SJCRH30 (cell line): ENCODE measurements around the gene CXXC5. TPM values are rescaled to one million over a fixed set of nuclear protein-coding genes. Genes with fewer than 3 reads are reported as not detected.

ENCODE experiments used
- DNase-seq, 2 experiments: peaks; one replicate each; pipeline ENCODE4 v3.0.0-alpha.2; 2015 to 2020
- H3K27ac ChIP-seq: fragments of 250-450 bp; sonication (Bioruptor Pico); 2 replicates; pipeline ENCODE4 v1.5.1; 2020; ENCODE audit warnings: mild to moderate bottlenecking, moderate library complexity
- H3K27me3 ChIP-seq: fragments of 250-450 bp; sonication (Bioruptor Pico); 2 replicates; pipeline ENCODE4 v1.5.1; 2020; ENCODE audit warnings: mild to moderate bottlenecking, moderate library complexity
- H3K36me3 ChIP-seq: fragments of 250-450 bp; sonication (Bioruptor Pico); 2 replicates; pipeline ENCODE4 v1.5.1; 2020; ENCODE audit warnings: mild to moderate bottlenecking, moderate library complexity
- H3K4me1 ChIP-seq: fragments of 250-450 bp; sonication (Bioruptor Pico); 2 replicates; pipeline ENCODE4 v1.5.1; 2020; ENCODE audit warnings: mild to moderate bottlenecking, moderate library complexity
- H3K4me3 ChIP-seq: fragments of 250-450 bp; sonication (Bioruptor Pico); 2 replicates; pipeline ENCODE4 v1.5.1; 2020; ENCODE audit warnings: mild to moderate bottlenecking, moderate library complexity
- H3K9me3 ChIP-seq: fragments of 250-450 bp; sonication (Bioruptor Pico); replicated peaks from 2 replicates; pipeline ENCODE4 v1.5.1; 2020; ENCODE audit warnings: mild to moderate bottlenecking, moderate library complexity
- total RNA-seq: library from RNA; depleted of rRNA; stranded (reverse); fragments of >200 nt; shearing (Covaris generic); gene quantifications from 2 replicates; pipeline ENCODE4 v1.2.3, GENCODE V29; 2014

The CXXC5 gene
- total RNA-seq, 1 experiment from 2014 or later: 81.4 TPM

DNA sequence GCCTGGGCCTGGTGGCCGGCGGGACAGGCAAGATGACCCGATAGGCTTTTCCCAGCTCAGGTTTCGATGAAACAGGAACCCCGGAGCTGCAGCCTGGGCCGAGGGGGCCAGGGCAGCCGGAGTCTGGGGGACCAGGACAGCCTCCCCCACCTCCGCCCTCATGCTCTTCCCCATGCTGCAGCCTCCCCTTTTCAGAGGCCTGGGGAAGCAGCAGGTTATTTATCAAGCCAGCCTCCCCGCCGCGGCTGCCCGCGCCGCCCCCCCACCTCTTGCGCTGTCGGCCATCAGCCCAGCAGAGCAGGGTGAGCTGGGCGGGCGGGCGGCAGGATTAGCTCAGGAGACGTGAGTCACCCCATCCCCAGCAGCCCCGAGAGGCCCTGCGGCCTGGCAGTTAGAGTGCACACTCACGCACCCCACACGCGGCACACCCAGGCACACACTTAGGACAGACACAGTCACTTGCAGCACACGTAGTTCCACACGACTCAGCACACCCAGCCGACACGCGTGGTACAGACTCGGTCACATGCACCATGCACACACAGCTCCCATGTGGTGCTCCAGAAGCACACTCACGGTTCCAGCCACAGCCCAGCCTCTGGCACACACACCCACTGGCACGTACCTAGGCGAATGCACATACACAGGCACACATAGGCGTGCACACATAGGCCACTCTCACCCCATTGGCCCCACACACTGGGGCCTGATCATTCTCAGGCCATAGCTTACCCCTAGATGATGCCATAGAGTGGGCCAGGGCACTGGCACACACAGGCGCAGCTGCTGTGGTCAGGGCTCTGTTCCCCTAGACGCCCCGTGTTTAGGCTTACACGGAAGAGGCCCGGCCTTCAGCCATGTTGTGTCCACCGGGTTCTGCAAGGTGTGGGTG is 13.0 kb downstream of the CXXC5 start:
- H3K4me3 ChIP-seq: peak overlapping the region; percentile 45
- H3K4me1 ChIP-seq: peaks cover 41% of the 10 kb centered on the region
- peak; percentile 91 for DNase-seq

DNA sequence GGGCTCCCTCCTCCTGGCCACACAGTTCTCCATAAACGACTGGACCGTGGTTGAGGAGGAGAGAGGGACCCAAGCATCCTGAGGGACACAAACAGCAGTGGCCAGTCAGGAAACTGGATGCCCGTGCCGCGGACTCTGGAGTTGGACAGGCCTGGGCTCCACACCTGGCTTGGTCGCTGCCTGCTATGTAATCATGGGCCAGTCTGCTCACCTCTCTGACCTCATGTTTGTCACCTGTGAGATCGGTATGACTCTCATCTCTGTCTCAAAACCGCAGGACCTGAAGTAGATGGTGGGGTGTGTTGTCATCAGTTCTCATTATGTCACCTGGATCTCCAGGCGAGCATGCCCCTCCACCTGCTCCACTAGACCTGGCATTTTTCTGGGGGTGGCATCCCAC is 14.5 kb downstream of the CXXC5 start:
- H3K27me3 ChIP-seq: no peaks in the 10 kb centered on the region
- H3K27ac ChIP-seq: no peak overlapping the region
- no peak for DNase-seq
- peaks cover 3% of the 10 kb centered on the region; the same call in 1 of the 2 replicates for H3K36me3 ChIP-seq
- peaks cover 34% of the 10 kb centered on the region for H3K4me1 ChIP-seq
- H3K4me3 ChIP-seq: no peak overlapping the region
- H3K9me3 ChIP-seq: no peaks in the 10 kb centered on the region

More for the DNA sequence above, 13.0 kb downstream of the CXXC5 start:
- Histone ChIP-seq H3K27me3 (no peaks in the 10 kb centered on the region), H3K9me3 (no peaks in the 10 kb centered on the region), H3K36me3 (peaks cover 3% of the 10 kb centered on the region; the same call in 1 of the 2 replicates), H3K27ac (peak overlapping the region; percentile 86)

DNA sequence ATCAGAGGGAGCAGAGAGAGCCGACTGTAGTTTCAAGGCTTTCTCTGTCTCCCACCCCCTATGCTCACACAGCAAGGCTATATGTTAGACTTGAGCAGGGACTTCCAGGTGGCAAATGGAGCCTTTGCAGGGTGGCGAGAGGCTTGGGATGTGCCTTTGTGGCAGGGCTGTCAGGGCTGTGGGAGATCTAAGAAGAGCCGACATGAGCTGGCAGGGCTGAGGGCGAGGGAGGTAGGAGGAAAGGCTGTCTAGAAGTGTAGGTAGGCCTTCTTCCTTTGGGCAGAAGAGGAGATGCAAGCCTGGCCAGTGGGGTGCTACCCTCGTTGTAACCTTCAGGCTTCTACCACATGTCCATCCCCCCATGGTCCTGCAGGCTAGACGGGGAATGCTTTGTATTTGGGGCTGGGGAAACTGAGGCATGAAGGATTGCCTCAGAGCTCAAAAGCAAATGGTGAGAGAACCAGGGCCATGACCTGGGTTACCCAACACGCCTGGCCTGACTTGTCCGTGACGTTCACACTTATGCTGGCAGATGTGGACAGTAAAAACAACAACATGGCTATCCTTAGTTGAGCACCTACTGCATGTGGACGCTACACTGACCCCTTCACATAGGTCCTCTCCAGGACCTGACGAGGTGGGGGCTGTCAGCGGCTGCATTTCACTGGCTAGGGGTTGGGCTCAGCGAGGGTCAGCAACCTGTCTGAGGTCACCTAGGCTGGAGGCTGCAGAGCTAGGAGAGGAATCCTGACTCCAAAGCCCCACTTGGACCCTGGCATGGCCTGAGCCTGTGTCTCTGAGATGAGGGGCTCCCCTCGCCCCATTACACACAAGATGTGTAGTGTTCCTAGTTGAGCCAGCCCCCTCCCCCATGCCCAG is 15.3 kb downstream of the CXXC5 start:
- DNase-seq: no peak
- Histone ChIP-seq H3K27ac (no peak overlapping the region), H3K9me3 (no peaks in the 10 kb centered on the region), H3K27me3 (no peaks in the 10 kb centered on the region), H3K4me1 (peaks cover 33% of the 10 kb centered on the region), H3K36me3 (peaks cover 3% of the 10 kb centered on the region; the same call in 1 of the 2 replicates), H3K4me3 (no peak overlapping the region)

DNA sequence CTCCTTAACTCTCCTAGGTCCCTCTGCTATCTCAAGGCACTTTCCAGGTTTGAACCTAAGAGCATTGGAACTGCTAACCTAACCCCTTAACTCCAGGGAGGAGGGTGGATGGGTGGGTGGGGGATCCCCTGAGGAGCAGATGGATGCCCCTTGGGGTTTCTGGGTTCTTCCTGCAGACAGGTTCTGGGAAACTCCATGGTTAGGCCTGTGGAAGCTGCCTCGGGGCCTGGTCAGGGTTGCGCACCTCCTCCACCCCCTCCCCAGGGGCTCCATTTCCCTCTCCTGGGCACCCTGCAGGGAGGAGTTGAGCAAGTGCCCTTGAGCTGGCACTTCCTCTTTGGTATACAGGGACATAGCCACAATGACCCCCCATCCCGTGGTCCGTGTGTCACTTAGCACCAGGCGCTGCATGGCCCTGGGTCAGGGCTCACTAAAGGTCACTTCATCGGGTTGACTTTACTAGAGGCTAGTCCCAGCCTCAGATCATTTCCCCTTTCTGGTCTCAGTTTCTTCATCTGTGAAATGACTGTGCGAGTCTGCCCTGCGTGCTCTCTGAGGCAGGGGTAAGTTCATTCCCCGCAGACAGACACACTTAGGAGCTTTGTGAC is 16.0 kb downstream of the CXXC5 start:
- no peaks in the 10 kb centered on the region for H3K27me3 ChIP-seq
- H3K9me3 ChIP-seq: no peaks in the 10 kb centered on the region
- DNase-seq: no peak
- H3K27ac ChIP-seq: no peak overlapping the region
- H3K36me3 ChIP-seq: peaks cover 3% of the 10 kb centered on the region; the same call in 1 of the 2 replicates
- H3K4me1 ChIP-seq: peaks cover 36% of the 10 kb centered on the region
- H3K4me3 ChIP-seq: no peak overlapping the region

- Histone ChIP-seq H3K9me3 (no peaks in the 10 kb centered on the region), H3K36me3 (peaks cover 3% of the 10 kb centered on the region; the same call in 1 of the 2 replicates), H3K27ac (no peak overlapping the region), H3K4me1 (peaks cover 39% of the 10 kb centered on the region), H3K4me3 (no peak overlapping the region), H3K27me3 (no peaks in the 10 kb centered on the region)
- no peak for DNase-seq
Measured at GRCh38 chr5:139664727-139665351, 16.7 kb downstream of the CXXC5 start.

DNA sequence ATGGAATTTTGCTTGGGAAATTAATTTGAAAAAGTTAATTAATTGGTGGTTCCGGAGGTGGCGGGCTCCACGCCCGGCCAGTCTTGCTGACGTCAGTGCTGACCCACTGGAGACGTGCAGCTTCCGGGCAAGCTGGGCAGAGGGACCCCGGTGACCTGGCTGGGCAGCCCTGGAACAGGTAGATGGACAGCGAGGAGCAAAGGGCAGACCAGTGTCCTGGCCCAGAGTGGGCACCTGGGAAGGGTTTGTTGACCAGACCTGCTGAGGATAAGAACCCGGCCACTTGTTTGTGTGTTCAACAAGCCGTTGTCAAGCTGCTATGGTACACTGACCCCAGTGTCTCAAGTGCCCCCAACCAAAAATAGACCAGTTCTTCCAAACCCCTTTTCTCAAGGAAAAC is 17.5 kb downstream of the CXXC5 start:
- no peak for DNase-seq
- Histone ChIP-seq H3K4me3 (no peak overlapping the region), H3K4me1 (peaks cover 43% of the 10 kb centered on the region), H3K36me3 (peaks cover 3% of the 10 kb centered on the region; the same call in 1 of the 2 replicates), H3K27me3 (no peaks in the 10 kb centered on the region), H3K9me3 (no peaks in the 10 kb centered on the region), H3K27ac (no peak overlapping the region)

DNA sequence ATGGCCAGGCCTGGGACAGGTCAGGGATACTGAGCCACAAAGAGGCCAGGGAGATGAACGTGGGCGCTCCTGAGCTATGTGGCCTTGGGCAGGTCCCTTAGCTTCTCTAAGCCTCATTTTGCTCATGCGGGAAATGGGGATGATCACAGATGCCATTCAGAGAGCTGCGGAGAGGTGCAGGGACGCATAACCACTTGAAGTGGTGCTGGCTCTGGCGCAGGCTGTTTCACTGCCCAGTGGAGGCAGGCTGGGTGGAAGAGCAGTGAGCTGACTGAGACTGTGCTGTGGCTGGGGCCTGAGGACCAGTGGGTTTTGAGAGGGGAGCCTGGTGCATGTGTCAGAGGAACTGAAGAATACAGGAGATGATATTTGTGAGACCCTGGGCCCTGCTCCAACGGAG is 18.4 kb downstream of the CXXC5 start:
- Histone ChIP-seq H3K27ac (no peak overlapping the region), H3K4me1 (peaks cover 48% of the 10 kb centered on the region), H3K27me3 (no peaks in the 10 kb centered on the region), H3K36me3 (peaks cover 3% of the 10 kb centered on the region; the same call in 1 of the 2 replicates), H3K9me3 (no peaks in the 10 kb centered on the region), H3K4me3 (no peak overlapping the region)
- no peak for DNase-seq

GRCh38 chr5:139667001-139667729 is 19.0 kb downstream of the CXXC5 start:
- no peak overlapping the region for H3K4me3 ChIP-seq
- no peaks in the 10 kb centered on the region for H3K9me3 ChIP-seq
- peaks cover 5% of the 10 kb centered on the region; the same call in 1 of the 2 replicates for H3K36me3 ChIP-seq
- no peaks in the 10 kb centered on the region for H3K27me3 ChIP-seq
- no peak for DNase-seq
- H3K4me1 ChIP-seq: peaks cover 48% of the 10 kb centered on the region
- H3K27ac ChIP-seq: peak overlapping the region; percentile 74

DNA sequence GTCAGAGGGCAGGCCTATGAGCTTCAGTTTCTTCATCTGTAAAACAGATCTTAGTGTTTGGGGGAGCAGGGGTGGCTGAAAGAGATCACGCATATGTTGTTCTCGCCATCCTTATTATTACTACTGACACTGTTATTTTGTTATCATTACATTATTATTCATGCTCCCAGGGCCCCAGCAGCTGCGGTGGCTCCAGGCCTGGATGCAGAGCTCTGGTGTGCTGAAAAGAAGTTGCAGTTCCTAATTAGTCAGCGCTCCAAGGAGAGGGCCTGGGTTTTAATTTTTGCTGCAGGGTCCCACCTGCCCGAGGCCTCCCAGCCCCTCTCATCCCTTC is 19.5 kb downstream of the CXXC5 start:
- Histone ChIP-seq H3K4me1 (peaks cover 52% of the 10 kb centered on the region), H3K36me3 (peaks cover 5% of the 10 kb centered on the region; the same call in 1 of the 2 replicates), H3K27me3 (no peaks in the 10 kb centered on the region), H3K4me3 (peak overlapping the region; percentile 44), H3K27ac (peak overlapping the region; percentile 74), H3K9me3 (no peaks in the 10 kb centered on the region)
- DNase-seq: peak; percentile 36 to 50

GRCh38 chr5:139668064-139668880 is 20.1 kb downstream of the CXXC5 start:
- Histone ChIP-seq H3K4me1 (peaks cover 52% of the 10 kb centered on the region), H3K27me3 (no peaks in the 10 kb centered on the region), H3K36me3 (peaks cover 5% of the 10 kb centered on the region; the same call in 1 of the 2 replicates), H3K4me3 (peak overlapping the region; percentile 44), H3K27ac (peak overlapping the region; percentile 74), H3K9me3 (no peaks in the 10 kb centered on the region)
- peak; percentile 45 to 59 for DNase-seq

- peak overlapping the region; percentile 74 for H3K27ac ChIP-seq
- peaks cover 55% of the 10 kb centered on the region for H3K4me1 ChIP-seq
- H3K4me3 ChIP-seq: no peak overlapping the region; the same call in 1 of the 2 replicates
Measured at GRCh38 chr5:139668924-139669661, 20.9 kb downstream of the CXXC5 start.

GRCh38 chr5:139669662-139670368 is 21.7 kb downstream of the CXXC5 start:
- Histone ChIP-seq H3K9me3 (no peaks in the 10 kb centered on the region), H3K27ac (peak overlapping the region; percentile 74), H3K4me3 (peak overlapping the region; percentile 4; the same call in 1 of the 2 replicates), H3K36me3 (peaks cover 4% of the 10 kb centered on the region; the same call in 1 of the 2 replicates), H3K4me1 (peaks cover 58% of the 10 kb centered on the region), H3K27me3 (no peaks in the 10 kb centered on the region)
- DNase-seq: peak; percentile 79 to 81

More at GRCh38 chr5:139668924-139669661, 20.9 kb downstream of the CXXC5 start:
- peaks cover 5% of the 10 kb centered on the region; the same call in 1 of the 2 replicates for H3K36me3 ChIP-seq
- DNase-seq: peak in 1 of 2 experiments; percentile 52
- H3K27me3 ChIP-seq: no peaks in the 10 kb centered on the region
- H3K9me3 ChIP-seq: no peaks in the 10 kb centered on the region
